ENCODE results near the gene CEL.
"Not testable (repeated sequence)": the region's sequence is repeated elsewhere in the genome, so short reads cannot be mapped to it uniquely, and the experiment has no call there.

Gene CEL

GRCh38 chr9:133049043-133049442, 12.7 kb upstream of the CEL start:
- DNase-seq, result no peak

DNA sequence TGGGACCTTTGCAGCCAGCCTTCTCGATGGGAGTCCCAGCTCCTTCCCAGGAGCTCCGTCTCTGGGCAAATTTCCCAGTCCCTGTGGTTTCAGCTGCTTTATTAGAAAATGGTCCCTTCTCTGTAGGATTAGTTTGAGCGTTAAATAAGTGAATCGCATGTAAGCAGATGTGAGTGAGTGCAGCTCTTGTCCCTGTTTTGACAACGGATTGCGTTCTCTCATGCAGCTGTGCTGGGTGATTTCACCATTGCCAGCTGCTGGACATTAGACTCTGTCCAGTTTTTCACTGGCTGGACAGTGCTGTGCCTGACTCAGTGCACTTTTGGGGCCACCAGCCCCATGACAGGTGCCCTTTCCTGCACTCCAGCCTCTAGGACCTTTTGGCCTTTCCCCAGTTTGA, 11.6 kb upstream of the CEL start:
- no peak for DNase-seq

DNA sequence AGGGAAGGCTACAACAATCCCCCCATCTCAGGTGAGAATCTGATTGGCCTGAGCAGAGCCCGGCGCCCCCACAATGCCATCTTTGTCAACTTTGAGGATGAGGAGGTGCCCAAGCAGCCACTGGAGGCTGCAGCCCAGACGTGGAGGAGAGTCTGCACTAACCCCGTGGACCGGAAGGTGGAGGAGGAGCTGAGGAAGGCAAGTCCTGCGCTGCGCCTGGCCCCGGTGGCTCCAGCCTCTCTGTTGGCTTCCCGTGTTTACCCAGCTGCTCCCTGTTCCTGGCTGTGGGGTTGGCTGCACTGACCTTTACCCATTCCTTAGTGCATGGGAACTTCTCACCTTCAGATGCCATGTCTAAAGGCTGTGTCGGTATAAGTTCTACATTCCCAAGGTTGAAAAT, 11.0 kb upstream of the CEL start:
- DNase-seq, result no peak

GRCh38 chr9:133051281-133051900, 10.4 kb upstream of the CEL start:
- DNase-seq, result no peak

DNA sequence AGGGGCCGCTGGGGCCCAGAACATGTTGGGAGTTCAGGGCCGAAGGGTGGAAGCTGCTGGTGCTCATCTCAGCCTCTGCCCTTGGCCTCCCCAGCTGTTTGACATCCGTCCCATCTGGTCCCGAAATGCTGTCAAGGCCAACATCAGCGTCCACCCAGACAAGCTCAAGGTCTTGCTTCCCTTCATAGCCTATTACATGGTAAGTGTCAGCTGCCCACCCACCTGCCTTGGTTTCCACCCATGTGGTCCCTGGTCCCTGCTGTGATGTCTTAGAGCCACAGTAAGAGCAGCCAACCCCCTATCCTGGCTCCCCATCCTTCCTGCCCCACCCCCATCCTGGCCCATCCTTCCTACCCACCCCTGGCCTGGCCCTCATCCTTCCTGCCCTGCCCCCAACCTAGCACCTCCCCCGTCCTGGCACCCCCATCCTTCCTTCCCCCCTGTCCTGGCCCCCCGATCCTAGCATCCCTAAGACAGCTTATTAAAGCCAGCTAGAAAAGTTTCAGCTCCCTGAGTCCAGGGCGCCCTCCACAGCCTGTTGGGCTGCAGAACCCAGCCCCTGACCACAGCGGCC, 9.7 kb upstream of the CEL start:
- no peak for DNase-seq

- no peak for DNase-seq
Measured at GRCh38 chr9:133054194-133054890, 7.4 kb upstream of the CEL start.

DNA sequence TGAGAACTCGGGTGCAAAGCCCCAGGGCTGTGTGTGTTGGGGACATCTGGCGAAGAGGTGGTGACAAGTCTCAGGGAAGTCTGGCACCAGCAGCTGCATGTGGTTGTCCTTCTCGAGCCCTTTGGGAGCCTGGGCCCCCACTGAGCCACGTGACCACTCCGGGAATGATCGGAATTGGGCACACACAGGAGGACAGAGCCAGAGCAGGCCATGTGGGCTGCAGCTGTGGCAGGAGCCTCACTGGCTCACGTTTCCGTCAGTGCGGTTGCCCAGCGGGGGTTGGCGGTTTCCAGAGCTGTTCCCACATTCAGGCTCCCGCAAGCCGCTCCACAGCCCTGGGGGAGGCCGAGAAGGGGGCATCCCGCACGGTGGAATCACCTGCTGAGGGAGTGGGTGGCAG, 6.8 kb upstream of the CEL start:
- no peak for DNase-seq

- DNase-seq, result no peak
Measured at GRCh38 chr9:133055788-133056420, 5.9 kb upstream of the CEL start.

DNA sequence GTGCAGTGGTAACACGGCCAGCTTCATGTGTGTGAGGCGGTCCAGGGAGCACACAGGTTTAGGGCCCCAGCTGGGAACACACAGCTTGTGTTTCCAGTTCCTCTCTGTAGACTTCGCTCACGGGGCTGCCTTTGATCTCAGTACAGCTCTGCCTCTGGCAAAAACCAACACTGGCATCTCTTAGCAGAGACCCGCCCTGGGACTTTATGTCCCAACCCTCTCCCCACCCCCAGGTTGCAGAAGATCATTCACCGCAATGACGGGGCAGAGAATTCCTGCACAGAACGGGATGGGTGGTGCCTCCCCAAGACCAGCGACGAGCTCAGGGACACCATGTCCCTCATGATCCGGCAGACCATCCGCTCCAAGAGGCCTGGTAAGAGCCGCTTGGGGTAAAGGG, 5.2 kb upstream of the CEL start:
- DNase-seq, result no peak

- no peak for DNase-seq
Measured at GRCh38 chr9:133057006-133057405, 4.8 kb upstream of the CEL start.

GRCh38 chr9:133057553-133057952, 4.2 kb upstream of the CEL start:
- DNase-seq, result no peak

GRCh38 chr9:133058071-133058470, 3.7 kb upstream of the CEL start:
- no peak for DNase-seq

DNA sequence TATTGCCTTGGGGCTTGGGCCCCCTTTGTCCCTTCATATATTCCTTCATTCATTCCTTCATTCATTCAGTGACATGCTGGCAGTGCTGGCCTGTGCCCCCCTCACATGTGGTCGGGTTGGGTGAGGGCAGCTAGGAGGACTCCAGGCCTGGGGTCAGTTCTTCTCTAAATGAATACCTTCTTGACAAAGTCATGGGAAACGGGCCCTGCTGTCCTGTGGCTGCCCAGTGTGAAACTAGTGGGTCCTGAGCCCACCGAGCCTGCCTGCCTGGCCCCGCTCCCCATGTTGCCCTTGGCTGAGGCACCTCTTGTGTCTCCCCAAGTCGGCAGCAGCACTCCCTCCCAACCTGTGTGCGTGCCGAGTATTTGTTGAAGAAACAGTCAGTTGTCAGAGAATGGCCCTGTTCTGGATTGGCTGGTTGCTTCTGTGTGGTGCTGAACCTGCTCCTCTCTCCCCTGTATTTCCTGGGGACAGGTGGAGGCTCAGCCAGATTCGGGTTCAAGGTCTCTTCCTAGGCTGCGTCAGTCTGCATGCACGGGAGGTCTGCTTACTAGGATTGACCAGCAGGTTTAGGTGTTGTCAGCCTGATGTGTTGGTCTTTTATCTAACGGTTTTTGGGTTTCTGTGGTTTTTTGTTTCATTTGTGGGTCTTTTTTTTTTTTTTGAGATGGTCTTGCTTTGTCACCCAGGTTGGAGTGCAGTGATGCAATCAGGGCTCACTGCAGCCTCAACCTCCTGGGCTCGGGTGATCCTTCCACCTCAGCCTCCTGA, 3.0 kb upstream of the CEL start:
- DNase-seq, result no peak

- no peak for DNase-seq
Measured at GRCh38 chr9:133059623-133060022, 2.2 kb upstream of the CEL start.

- no peak for DNase-seq
Measured at GRCh38 chr9:133060417-133060841, 1.4 kb upstream of the CEL start.

DNA sequence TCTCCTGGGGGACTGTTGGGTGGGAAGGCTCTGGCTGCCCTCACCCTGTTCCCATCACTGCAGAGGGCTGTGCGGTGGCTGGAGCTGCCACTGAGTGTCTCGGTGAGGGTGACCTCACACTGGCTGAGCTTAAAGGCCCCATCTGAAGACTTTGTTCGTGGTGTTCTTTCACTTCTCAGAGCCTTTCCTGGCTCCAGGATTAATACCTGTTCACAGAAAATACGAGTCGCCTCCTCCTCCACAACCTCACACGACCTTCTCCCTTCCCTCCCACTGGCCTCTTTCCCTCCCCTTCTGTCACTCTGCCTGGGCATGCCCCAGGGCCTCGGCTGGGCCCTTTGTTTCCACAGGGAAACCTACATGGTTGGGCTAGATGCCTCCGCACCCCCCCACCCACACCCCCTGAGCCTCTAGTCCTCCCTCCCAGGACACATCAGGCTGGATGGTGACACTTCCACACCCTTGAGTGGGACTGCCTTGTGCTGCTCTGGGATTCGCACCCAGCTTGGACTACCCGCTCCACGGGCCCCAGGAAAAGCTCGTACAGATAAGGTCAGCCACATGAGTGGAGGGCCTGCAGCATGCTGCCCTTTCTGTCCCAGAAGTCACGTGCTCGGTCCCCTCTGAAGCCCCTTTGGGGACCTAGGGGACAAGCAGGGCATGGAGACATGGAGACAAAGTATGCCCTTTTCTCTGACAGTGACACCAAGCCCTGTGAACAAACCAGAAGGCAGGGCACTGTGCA, 590 bp upstream of the CEL start:
- DNase-seq, result not testable (repeated sequence)

DNA sequence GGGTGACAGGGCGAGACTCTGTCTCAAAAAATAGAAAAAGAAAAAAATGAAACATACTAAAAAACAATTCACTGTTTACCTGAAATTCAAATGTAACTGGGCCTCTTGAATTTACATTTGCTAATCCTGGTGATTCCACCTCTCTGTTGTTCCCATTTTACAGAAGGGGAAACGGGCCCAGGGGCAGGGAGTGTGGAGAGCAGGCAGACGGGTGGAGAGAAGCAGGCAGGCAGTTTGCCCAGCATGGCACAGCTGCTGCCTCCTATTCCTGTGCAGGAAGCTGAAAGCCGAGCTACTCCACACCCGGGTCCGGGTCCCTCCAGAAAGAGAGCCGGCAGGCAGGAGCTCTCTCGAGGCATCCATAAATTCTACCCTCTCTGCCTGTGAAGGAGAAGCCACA, 788 bp downstream of the CEL start:
- DNase-seq, result not testable (repeated sequence)

- DNase-seq, result no peak
Measured at GRCh38 chr9:133063159-133063499, 1.3 kb downstream of the CEL start.

DNA sequence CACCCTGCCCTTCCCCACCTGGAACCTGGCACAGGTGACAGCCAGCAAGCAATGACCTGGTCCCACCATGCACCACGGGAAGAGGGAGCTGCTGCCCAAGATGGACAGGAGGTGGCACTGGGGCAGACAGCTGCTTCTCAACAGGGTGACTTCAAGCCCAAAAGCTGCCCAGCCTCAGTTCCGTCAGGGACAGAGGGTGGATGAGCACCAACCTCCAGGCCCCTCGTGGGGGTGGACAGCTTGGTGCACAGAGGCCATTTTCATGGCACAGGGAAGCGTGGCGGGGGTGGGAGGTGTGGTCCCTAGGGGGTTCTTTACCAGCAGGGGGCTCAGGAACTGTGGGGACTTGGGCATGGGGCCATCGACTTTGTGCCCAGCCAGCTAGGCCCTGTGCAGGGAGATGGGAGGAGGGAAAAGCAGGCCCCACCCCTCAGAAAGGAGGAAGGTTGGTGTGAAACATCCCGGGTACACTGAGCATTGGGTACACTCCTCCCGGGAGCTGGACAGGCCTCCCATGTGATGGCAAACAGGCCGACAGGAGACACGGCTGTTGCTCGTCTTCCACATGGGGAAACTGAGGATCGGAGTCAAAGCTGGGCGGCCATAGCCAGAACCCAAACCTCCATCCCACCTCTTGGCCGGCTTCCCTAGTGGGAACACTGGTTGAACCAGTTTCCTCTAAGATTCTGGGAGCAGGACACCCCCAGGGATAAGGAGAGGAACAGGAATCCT, 1.9 kb downstream of the CEL start:
- DNase-seq, result no peak

DNA sequence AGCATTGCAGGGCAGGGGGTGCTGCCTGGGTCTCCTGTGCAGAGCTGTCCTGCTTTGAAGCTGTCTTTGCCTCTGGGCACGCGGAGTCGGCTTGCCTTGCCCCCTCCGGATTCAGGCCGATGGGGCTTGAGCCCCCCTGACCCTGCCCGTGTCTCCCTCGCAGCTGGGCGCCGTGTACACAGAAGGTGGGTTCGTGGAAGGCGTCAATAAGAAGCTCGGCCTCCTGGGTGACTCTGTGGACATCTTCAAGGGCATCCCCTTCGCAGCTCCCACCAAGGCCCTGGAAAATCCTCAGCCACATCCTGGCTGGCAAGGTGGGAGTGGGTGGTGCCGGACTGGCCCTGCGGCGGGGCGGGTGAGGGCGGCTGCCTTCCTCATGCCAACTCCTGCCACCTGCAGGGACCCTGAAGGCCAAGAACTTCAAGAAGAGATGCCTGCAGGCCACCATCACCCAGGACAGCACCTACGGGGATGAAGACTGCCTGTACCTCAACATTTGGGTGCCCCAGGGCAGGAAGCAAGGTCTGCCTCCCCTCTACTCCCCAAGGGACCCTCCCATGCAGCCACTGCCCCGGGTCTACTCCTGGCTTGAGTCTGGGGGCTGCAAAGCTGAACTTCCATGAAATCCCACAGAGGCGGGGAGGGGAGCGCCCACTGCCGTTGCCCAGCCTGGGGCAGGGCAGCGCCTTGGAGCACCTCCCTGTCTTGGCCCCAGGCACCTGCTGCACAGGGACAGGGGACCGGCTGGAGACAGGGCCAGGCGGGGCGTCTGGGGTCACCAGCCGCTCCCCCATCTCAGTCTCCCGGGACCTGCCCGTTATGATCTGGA, 2.7 kb downstream of the CEL start:
- DNase-seq, result no peak

DNA sequence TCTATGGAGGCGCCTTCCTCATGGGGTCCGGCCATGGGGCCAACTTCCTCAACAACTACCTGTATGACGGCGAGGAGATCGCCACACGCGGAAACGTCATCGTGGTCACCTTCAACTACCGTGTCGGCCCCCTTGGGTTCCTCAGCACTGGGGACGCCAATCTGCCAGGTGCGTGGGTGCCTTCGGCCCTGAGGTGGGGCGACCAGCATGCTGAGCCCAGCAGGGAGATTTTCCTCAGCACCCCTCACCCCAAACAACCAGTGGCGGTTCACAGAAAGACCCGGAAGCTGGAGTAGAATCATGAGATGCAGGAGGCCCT, 3.2 kb downstream of the CEL start:
- DNase-seq, result no peak

Measured in NCI-H82 (cell line).